Right lobe of liver (tissue), 6 donors: Measurements from ENCODE around the gene TMEM100. TPM values are rescaled to one million over a fixed set of nuclear protein-coding genes. Genes with fewer than 3 reads are reported as not detected.

ENCODE experiments used
- ATAC-seq, 4 donors: fragments of 200-7000 bp; cut with Tn5 transposase; one replicate each; pipeline ENCODE4 v1.9.1; 2020; ENCODE audit warnings: mild to moderate bottlenecking in 4 of 4, moderate library complexity in 4 of 4
- DNase-seq, 3 donors: peaks; one replicate each; pipeline ENCODE4 v3.0.0-alpha.2; 2020
- H3K27ac ChIP-seq, 3 donors: fragments of 200-600 bp; one replicate each; pipeline ENCODE4 v1.8.0; 2022
- H3K27me3 ChIP-seq, 2 donors: fragments of 200-600 bp; one replicate each; pipeline ENCODE4 v1.8.0; 2022
- H3K36me3 ChIP-seq, 4 donors: fragments of 200-600 bp; sonication (generic) in 1 of 4; one replicate each; pipeline versions ENCODE4 v1.5.1 to v1.8.0; 2017 to 2022; ENCODE audit warnings: control low read depth in 1 of 4
- H3K4me1 ChIP-seq, 4 donors: fragments of 200-600 bp; sonication (generic) in 1 of 4; one replicate each; pipeline versions ENCODE4 v1.5.1 to v1.8.0; 2017 to 2022; ENCODE audit warnings: control low read depth in 1 of 4
- H3K4me3 ChIP-seq, 3 donors: fragments of 200-600 bp; one replicate each; pipeline ENCODE4 v1.8.0; 2022
- H3K9me3 ChIP-seq, 4 donors: fragments of 200-600 bp; sonication (generic) in 1 of 4; one replicate each; pipeline versions ENCODE4 v1.5.1 to v1.8.0; 2017 to 2022; ENCODE audit warnings: control low read depth in 1 of 4
- CTCF ChIP-seq, 4 donors: fragments of 200-600 bp in 3 of 4; fragments of 450-650 bp in 1 of 4; IDR thresholded peaks; one replicate each; pipeline versions ENCODE4 v1.5.1 to v1.8.0; 2016 to 2022; ENCODE audit warnings: antibody characterized with exemption in 4 of 4, mild to moderate bottlenecking in 2 of 4
- POLR2A ChIP-seq: fragments of 450-650 bp; IDR thresholded peaks from one replicate; pipeline ENCODE4 v1.6.1; 2017; ENCODE audit warnings: antibody characterized with exemption, mild to moderate bottlenecking
- WGBS: methylation state at CpG from one replicate; pipeline ENCODE4 v1.1.6; 2018; ENCODE audit warnings: low coverage, low lambda C conversion rate; ENCODE audit not compliant: insufficient coverage; ENCODE audit errors: missing lambda C conversion rate; 5-methylcytosine and 5-hydroxymethylcytosine counted together
- intact Hi-C, 2 donors: fragments of 100-400 bp; cut with DNase I; formaldehyde crosslinking; loops; one replicate each; pipeline versions ENCODE4 v1.11.2 to v1.14.1; 2022
- total RNA-seq, 6 experiments: library from RNA; depleted of rRNA in 2 of 6; stranded (reverse); fragments of >200 nt in 2 of 6; fragmentation: NEBNext Ultra II Directional in 3 of 6; extraction: Animal tissue kit (Norgen Biotek cat#: 25700) in 3 of 6; gene quantifications; one replicate each; pipeline versions ENCODE4 v1.1.0 to v1.2.4, GENCODE V29; 2016 to 2023
- donor health status: DM: no; HTN: yes; CAD: no.
- donor health status: DM: no; HTN: no; CAD: no.
- donor health status: DM: no; HTN: no; CAD: no.
- donor health status: DM: no; HTN: yes; CAD: no.
- donor health status: DM: no; HTN: yes; CAD: no.

Gene TMEM100
- total RNA-seq, 6 experiments from 2014 or later = 1.8 to 8.3 (median 4.5) TPM

GRCh38 chr17:55702150-55702549 lies 20.5 kb downstream of the TMEM100 start:
- Histone ChIP-seq H3K9me3 (no peaks in the 10 kb centered on the region), H3K36me3 (no peaks in the 10 kb centered on the region), H3K27me3 (no peaks in the 10 kb centered on the region), H3K27ac (no peak overlapping the region), H3K4me3 (no peak overlapping the region), H3K4me1 (peaks cover 0 to 10% (median 4%) of the 10 kb centered on the region in 4 donors)
- DNase-seq (no peak), ATAC-seq (no peak)
- intact Hi-C loops = no loop called here
- WGBS = 68% methylated on average over 6 of the region's 7 CpGs
- TF ChIP-seq POLR2A = no peak

GRCh38 chr17:55699181-55699860 lies 23.3 kb downstream of the TMEM100 start:
- Histone ChIP-seq H3K9me3 (no peaks in the 10 kb centered on the region), H3K4me3 (no peak overlapping the region), H3K27ac (no peak overlapping the region), H3K36me3 (no peaks in the 10 kb centered on the region), H3K27me3 (no peaks in the 10 kb centered on the region), H3K4me1 (no peaks in the 10 kb centered on the region)
- DNase-seq = peak in 1 of 3 donors; percentile 66
- ATAC-seq = peak; percentile 57 to 90 (median 72)
- intact Hi-C loops = no loop called here
- 56% methylated on average over 5 of the region's 8 CpGs for WGBS
- TF ChIP-seq CTCF (IDR thresholded peaks at IDR 0.05) (no peak), POLR2A (peak; percentile 15)

- peaks cover 0 to 13% (median 5%) of the 10 kb centered on the region in 4 donors for H3K4me1 ChIP-seq
- H3K4me3 ChIP-seq = no peak overlapping the region
- DNase-seq (no peak), ATAC-seq (no peak)
- intact Hi-C loops = no loop called here
- H3K36me3 ChIP-seq = no peaks in the 10 kb centered on the region
- no peaks in the 10 kb centered on the region for H3K9me3 ChIP-seq
- no peak overlapping the region for H3K27ac ChIP-seq
- no peaks in the 10 kb centered on the region for H3K27me3 ChIP-seq
- 71% methylated on average over 5 of the region's 5 CpGs for WGBS
- no peak for TF ChIP-seq POLR2A
- no peak for TF ChIP-seq CTCF (IDR thresholded peaks at IDR 0.05)
Observed at GRCh38 chr17:55694286-55694910, 28.3 kb downstream of the TMEM100 start.

- no peak for TF ChIP-seq POLR2A
- no peak for TF ChIP-seq CTCF (IDR thresholded peaks at IDR 0.05)
- Histone ChIP-seq H3K4me3 (no peak overlapping the region), H3K36me3 (no peaks in the 10 kb centered on the region), H3K9me3 (no peaks in the 10 kb centered on the region), H3K27me3 (no peaks in the 10 kb centered on the region), H3K4me1 (peaks cover 0 to 13% (median 5%) of the 10 kb centered on the region in 4 donors), H3K27ac (peak overlapping the region; percentile 55 to 85 (median 58))
- ATAC-seq (peak; percentile 92 to 95 (median 95)), DNase-seq (peak; percentile 56 to 79 (median 61))
- intact Hi-C loops = no loop called here
- WGBS = 29% methylated on average over 5 of the region's 5 CpGs
Observed at GRCh38 chr17:55693254-55694216, 29.1 kb downstream of the TMEM100 start.
